Fibroblast of lung (primary cell): Measurements from ENCODE around the gene KLHL33. TPM values are rescaled to one million over a fixed set of nuclear protein-coding genes. Genes with fewer than 3 reads are reported as not detected.

Experiments used
- DNase-seq, 2 donors: peaks; one replicate each; pipeline versions ENCODE4 v3.0.0 to v3.0.0-alpha.2; 2010; ENCODE audit warnings: low read depth in 2 of 2
- H2AFZ ChIP-seq: 2 replicates; pipeline ENCODE4 v1.5.1; 2012; ENCODE audit warnings: low read length, control low read depth, inconsistent platforms
- H3K27ac ChIP-seq: 2 replicates; pipeline ENCODE4 v1.5.1; 2011; ENCODE audit warnings: low read length, control low read depth; ENCODE audit not compliant: insufficient read depth
- H3K27me3 ChIP-seq: 2 replicates; pipeline ENCODE4 v1.5.1; 2011; ENCODE audit warnings: mild to moderate bottlenecking, low read length; ENCODE audit not compliant: control insufficient read depth, insufficient read depth
- H3K36me3 ChIP-seq: 2 replicates; pipeline ENCODE4 v1.5.1; 2011; ENCODE audit warnings: low read length; ENCODE audit not compliant: control insufficient read depth, insufficient read depth
- H3K4me1 ChIP-seq: 2 replicates; pipeline ENCODE4 v1.5.1; 2011; ENCODE audit warnings: low read length; ENCODE audit not compliant: control insufficient read depth, insufficient read depth; ENCODE audit errors: extremely low read depth
- H3K4me2 ChIP-seq: 2 replicates; pipeline ENCODE4 v1.5.1; 2011; ENCODE audit warnings: low read length, control low read depth; ENCODE audit not compliant: insufficient read depth; ENCODE audit errors: extremely low read depth
- H3K4me3 ChIP-seq, 4 experiments: fragments of 200-600 bp in 1 of 4; sonication (generic) in 1 of 4; replicated peaks in 1 of 4; 2 replicates each; pipeline ENCODE4 v1.5.1; 2011 to 2016; ENCODE audit warnings: low read length in 4 of 4, low read depth in 3 of 4, mild to moderate bottlenecking in 3 of 4, control low read depth in 2 of 4, inconsistent platforms in 1 of 4, mixed read lengths in 1 of 4; ENCODE audit not compliant: insufficient read depth in 1 of 4; ENCODE audit errors: control extremely low read depth in 1 of 4
- H3K79me2 ChIP-seq: 2 replicates; pipeline ENCODE4 v1.5.1; 2012; ENCODE audit warnings: mild to moderate bottlenecking, low read length, inconsistent platforms; ENCODE audit not compliant: control insufficient read depth, insufficient read depth
- H3K9ac ChIP-seq: 2 replicates; pipeline ENCODE4 v1.5.1; 2011; ENCODE audit warnings: mild to moderate bottlenecking, low read length, control low read depth; ENCODE audit not compliant: insufficient read depth
- H3K9me3 ChIP-seq: 2 replicates; pipeline ENCODE4 v1.5.1; 2012; ENCODE audit warnings: low read depth, low read length; ENCODE audit not compliant: control insufficient read depth, insufficient read depth
- H4K20me1 ChIP-seq: 2 replicates; pipeline ENCODE4 v1.5.1; 2011; ENCODE audit warnings: low read length; ENCODE audit not compliant: control insufficient read depth, insufficient read depth; ENCODE audit errors: extremely low read depth
- CTCF ChIP-seq, 2 donors: IDR thresholded peaks in 1 of 2; conservative IDR thresholded peaks in 1 of 2; 1 replicate in 1 of 2; 2 replicates in 1 of 2; pipeline ENCODE4 v1.5.1; 2011 to 2012; ENCODE audit warnings: low read length in 2 of 2, control low read depth in 1 of 2, inconsistent platforms in 1 of 2, low read depth in 1 of 2, mild to moderate bottlenecking in 1 of 2
- EZH2 ChIP-seq: IDR thresholded peaks from 2 replicates; pipeline ENCODE4 v1.5.1; 2012; ENCODE audit warnings: low read length, control low read depth, mild to moderate bottlenecking; ENCODE audit errors: missing control alignments
- polyA plus RNA-seq, 2 donors: library from polyadenylated mRNA; depleted of rRNA in 1 of 2; stranded (reverse) in 1 of 2; unstranded in 1 of 2; fragments of >200 nt; gene quantifications; 2 replicates each; pipeline ENCODE4 v1.2.1, GENCODE V29; 2011 to 2012; ENCODE audit warnings: missing spikeins in 1 of 2
- total RNA-seq: library from RNA; depleted of rRNA; stranded (reverse); fragments of >200 nt; gene quantifications from 2 replicates; pipeline ENCODE4 v1.2.1, GENCODE V29; 2014

Gene KLHL33
- total and polyA plus RNA-seq, 2 donors (not counting 1 experiment from before 2014, with no cell fraction given): 0.17 to 1.5 TPM

- Histone ChIP-seq H3K27me3 (no peaks in the 10 kb centered on the region), H3K36me3 (no peaks in the 10 kb centered on the region), H3K9ac (no peak overlapping the region), H3K4me1 (no peaks in the 10 kb centered on the region), H3K27ac (peak overlapping the region; percentile 81), H2AFZ (peak overlapping the region; percentile 4), H3K4me3 (peak overlapping the region; percentile 75 to 98 (median 82)), H3K79me2 (peaks cover 32% of the 10 kb centered on the region), H3K4me2 (peak overlapping the region; percentile 84), H4K20me1 (no peaks in the 10 kb centered on the region), H3K9me3 (no peaks in the 10 kb centered on the region)
- no peak for DNase-seq
- TF ChIP-seq CTCF (conservative IDR thresholded peaks at IDR 0.05 in 1 of 2, IDR thresholded peaks at IDR 0.05 in 1 of 2; ENCODE audit: low read depth in 1 of 2, low read length in 2 of 2): no peak
- no peak for TF ChIP-seq EZH2
Observed at GRCh38 chr14:20468764-20469241, 32.8 kb upstream of the KLHL33 start.

- Histone ChIP-seq H3K9me3 (no peaks in the 10 kb centered on the region), H3K4me3 (peak within 1 kb of the TSS; percentile 72 to 97 (median 84)), H2AFZ (peak within 1 kb of the TSS; percentile 67), H3K9ac (peak within 1 kb of the TSS; percentile 91), H3K27ac (peak within 1 kb of the TSS; percentile 82), H3K36me3 (peaks cover 17% of the 10 kb centered on the region), H4K20me1 (no peaks in the 10 kb centered on the region), H3K27me3 (no peaks in the 10 kb centered on the region), H3K4me2 (peak within 1 kb of the TSS; percentile 96), H3K79me2 (peaks cover 33% of the 10 kb centered on the region), H3K4me1 (peaks cover 7% of the 10 kb centered on the region)
- TF ChIP-seq EZH2 (no peak), CTCF (conservative IDR thresholded peaks at IDR 0.05 in 1 of 2, IDR thresholded peaks at IDR 0.05 in 1 of 2; ENCODE audit: low read depth in 1 of 2, low read length in 2 of 2) (no peak)
- peak; percentile 100 for DNase-seq
Observed at GRCh38 chr14:20461225-20462141, 25.5 kb upstream of the KLHL33 start, which contains the start of gene PIP4P1. PIP4P1 (minus strand) TSS chr14:20461434; CDS start chr14:20461325, 109 bp downstream.

GRCh38 chr14:20460458-20461224, 24.7 kb upstream of the KLHL33 start:
- no peak for DNase-seq
- H4K20me1 ChIP-seq: no peaks in the 10 kb centered on the region
- H3K4me3 ChIP-seq: peak overlapping the region; percentile 72 to 97 (median 84)
- H3K4me2 ChIP-seq: peak overlapping the region; percentile 96
- no peak for TF ChIP-seq CTCF (conservative IDR thresholded peaks at IDR 0.05 in 1 of 2, IDR thresholded peaks at IDR 0.05 in 1 of 2; ENCODE audit: low read depth in 1 of 2, low read length in 2 of 2)
- TF ChIP-seq EZH2: no peak
- peak overlapping the region; percentile 82 for H3K27ac ChIP-seq
- no peaks in the 10 kb centered on the region for H3K27me3 ChIP-seq
- H3K9ac ChIP-seq: peak overlapping the region; percentile 91
- peaks cover 40% of the 10 kb centered on the region for H3K79me2 ChIP-seq
- H3K4me1 ChIP-seq: peaks cover 7% of the 10 kb centered on the region
- H3K36me3 ChIP-seq: peaks cover 17% of the 10 kb centered on the region
- no peaks in the 10 kb centered on the region for H3K9me3 ChIP-seq
- no peak overlapping the region for H2AFZ ChIP-seq
